H9 (cell line): ENCODE measurements around the gene CHPF. TPM values are rescaled to one million over a fixed set of nuclear protein-coding genes. Genes with fewer than 3 reads are reported as not detected.

Source experiments
- DNase-seq: peaks from one replicate; pipeline ENCODE4 v3.0.0-alpha.2; 2017
- H2AFZ ChIP-seq: one replicate; pipeline ENCODE4 v1.6.1; 2013; ENCODE audit warnings: mild to moderate bottlenecking, low read length, control low read depth, moderate library complexity
- H2AK5ac ChIP-seq: 2 replicates; pipeline ENCODE4 v1.6.1; 2013; ENCODE audit warnings: low read length, control low read depth, mixed read lengths; ENCODE audit not compliant: insufficient read length
- H2BK120ac ChIP-seq: one replicate; pipeline ENCODE4 v1.6.1; 2013; ENCODE audit warnings: low read depth, mild to moderate bottlenecking, low read length, control low read depth, inconsistent platforms; ENCODE audit not compliant: poor library complexity, severe bottlenecking
- H2BK12ac ChIP-seq: 2 replicates; pipeline ENCODE4 v1.6.1; 2013; ENCODE audit warnings: low read length, control low read depth, mixed read lengths, low read depth; ENCODE audit not compliant: insufficient read length
- H2BK15ac ChIP-seq: 2 replicates; pipeline ENCODE4 v1.6.1; 2013; ENCODE audit warnings: low read depth, low read length, control low read depth
- H2BK20ac ChIP-seq: one replicate; pipeline ENCODE4 v1.6.1; 2013; ENCODE audit warnings: low read depth, mild to moderate bottlenecking, low read length, control low read depth, inconsistent platforms; ENCODE audit not compliant: poor library complexity, severe bottlenecking
- H2BK5ac ChIP-seq: 2 replicates; pipeline ENCODE4 v1.6.1; 2013; ENCODE audit warnings: low read length, control low read depth, mixed read lengths; ENCODE audit not compliant: insufficient read length
- H3K14ac ChIP-seq: 2 replicates; pipeline ENCODE4 v1.6.1; 2013; ENCODE audit warnings: low read length, control low read depth; ENCODE audit not compliant: insufficient read depth
- H3K18ac ChIP-seq: 2 replicates; pipeline ENCODE4 v1.6.1; 2013; ENCODE audit warnings: low read depth, mild to moderate bottlenecking, mixed read lengths, low read length, control low read depth; ENCODE audit not compliant: insufficient read length
- H3K23ac ChIP-seq: 2 replicates; pipeline ENCODE4 v1.6.1; 2013; ENCODE audit warnings: low read length, control low read depth, mixed read lengths, low read depth; ENCODE audit not compliant: insufficient read length
- H3K23me2 ChIP-seq: 2 replicates; pipeline ENCODE4 v1.6.1; 2013; ENCODE audit warnings: low read depth, mild to moderate bottlenecking, mixed read lengths, low read length, control low read depth; ENCODE audit not compliant: insufficient read length, poor library complexity, severe bottlenecking
- H3K27ac ChIP-seq: 2 replicates; pipeline ENCODE4 v1.5.1; 2013; ENCODE audit warnings: low read length, control low read depth, mixed read lengths, low read depth; ENCODE audit not compliant: insufficient read length
- H3K27me3 ChIP-seq: 2 replicates; pipeline ENCODE4 v1.6.1; 2013; ENCODE audit warnings: low read length, control low read depth, inconsistent platforms; ENCODE audit not compliant: insufficient read depth
- H3K4ac ChIP-seq: 2 replicates; pipeline ENCODE4 v1.6.1; 2013; ENCODE audit warnings: low read depth, mild to moderate bottlenecking, control low read depth, inconsistent platforms, low read length, moderate library complexity
- H3K4me1 ChIP-seq: 2 replicates; pipeline ENCODE4 v1.6.1; 2013; ENCODE audit warnings: low read length, control low read depth, inconsistent platforms; ENCODE audit not compliant: insufficient read depth
- H3K4me2 ChIP-seq: 2 replicates; pipeline ENCODE4 v1.6.1; 2013; ENCODE audit warnings: low read length, control low read depth, mixed read lengths; ENCODE audit not compliant: insufficient read length, insufficient read depth
- H3K56ac ChIP-seq: 2 replicates; pipeline ENCODE4 v1.6.1; 2013; ENCODE audit warnings: low read depth, mild to moderate bottlenecking, mixed read lengths, low read length, control low read depth; ENCODE audit not compliant: insufficient read length
- H3K79me1 ChIP-seq: 2 replicates; pipeline ENCODE4 v1.6.1; 2013; ENCODE audit warnings: low read depth, mild to moderate bottlenecking, moderate library complexity, low read length, control low read depth, inconsistent platforms; ENCODE audit not compliant: insufficient read depth, poor library complexity, severe bottlenecking
- H3K79me2 ChIP-seq: 2 replicates; pipeline ENCODE4 v1.6.1; 2013; ENCODE audit warnings: low read length, control low read depth, inconsistent platforms; ENCODE audit not compliant: insufficient read depth
- H3K9ac ChIP-seq: 2 replicates; pipeline ENCODE4 v1.6.1; 2013; ENCODE audit warnings: low read length, control low read depth, mixed read lengths; ENCODE audit not compliant: insufficient read length; ENCODE audit errors: extremely low read depth
- H3K9me3 ChIP-seq: one replicate; pipeline ENCODE4 v1.6.1; 2013; ENCODE audit warnings: low read depth, low read length, inconsistent platforms; ENCODE audit not compliant: control insufficient read depth
- H3T11ph ChIP-seq: one replicate; pipeline ENCODE4 v1.6.1; 2013; ENCODE audit warnings: mild to moderate bottlenecking, low read length, control low read depth, inconsistent platforms
- H4K20me1 ChIP-seq: one replicate; pipeline ENCODE4 v1.6.1; 2013; ENCODE audit not compliant: control insufficient read depth, insufficient read length, insufficient read depth
- H4K5ac ChIP-seq: 2 replicates; pipeline ENCODE4 v1.6.1; 2013; ENCODE audit warnings: low read depth, mild to moderate bottlenecking, mixed read lengths, low read length, control low read depth; ENCODE audit not compliant: insufficient read length
- H4K8ac ChIP-seq: replicated peaks from 2 replicates; pipeline ENCODE4 v1.6.1; 2013; ENCODE audit warnings: low read length, control low read depth, mixed read lengths, low read depth; ENCODE audit not compliant: insufficient read length
- H4K91ac ChIP-seq: 2 replicates; pipeline ENCODE4 v1.6.1; 2013; ENCODE audit warnings: low read depth, mild to moderate bottlenecking, moderate library complexity, mixed read lengths, low read length, control low read depth; ENCODE audit not compliant: insufficient read length
- H3K27ac Mint-ChIP-seq, 3 experiments: 2 replicates in 2 of 3; 3 replicates in 1 of 3; pipeline ENCODE4 v1.8.0; 2020 to 2021; ENCODE audit warnings: mixed read lengths in 3 of 3, mild to moderate bottlenecking in 1 of 3, moderate library complexity in 1 of 3
- H3K27me3 Mint-ChIP-seq: 2 replicates; pipeline ENCODE4 v1.8.0; 2021; ENCODE audit warnings: low read depth, mild to moderate bottlenecking, moderate library complexity, mixed read lengths
- H3K36me3 Mint-ChIP-seq, 3 experiments: 2 replicates in 2 of 3; 3 replicates in 1 of 3; pipeline ENCODE4 v1.8.0; 2020 to 2021; ENCODE audit warnings: low read depth in 3 of 3, mixed read lengths in 3 of 3; ENCODE audit not compliant: insufficient read depth in 1 of 3
- H3K4me1 Mint-ChIP-seq, 2 experiments: 2 replicates each; pipeline ENCODE4 v1.8.0; 2020; ENCODE audit warnings: mixed read lengths in 2 of 2
- H3K4me3 Mint-ChIP-seq, 2 experiments: 2 replicates in 1 of 2; 3 replicates in 1 of 2; pipeline ENCODE4 v1.8.0; 2020 to 2021; ENCODE audit warnings: mild to moderate bottlenecking in 2 of 2, mixed read lengths in 2 of 2, moderate library complexity in 1 of 2
- H3K9me3 Mint-ChIP-seq, 2 experiments: 2 replicates in 1 of 2; 3 replicates in 1 of 2; pipeline ENCODE4 v1.8.0; 2020; ENCODE audit warnings: mild to moderate bottlenecking in 2 of 2, mixed read lengths in 2 of 2, moderate library complexity in 1 of 2
- CTCF ChIP-seq: fragments of 200-600 bp; sonication (generic); conservative IDR thresholded peaks from 3 replicates; pipeline ENCODE4 v1.8.0; 2021; ENCODE audit warnings: antibody characterized with exemption, mild to moderate bottlenecking
- WGBS: extraction: QIAGEN DNeasy Blood & Tissue Kit; methylation state at CpG from one replicate; pipeline ENCODE4 v1.1.7; 2013; ENCODE audit warnings: missing lambda C conversion rate, low lambda C conversion rate, mixed read lengths; ENCODE audit not compliant: insufficient read length; ENCODE audit errors: extremely low coverage; 5-methylcytosine and 5-hydroxymethylcytosine counted together
- total RNA-seq: library from RNA; stranded (reverse); gene quantifications from 2 replicates; pipeline ENCODE4 v1.2.1, GENCODE V29; 2021

Gene CHPF
- total RNA-seq, 1 experiment from 2014 or later = 46.5 TPM

DNA sequence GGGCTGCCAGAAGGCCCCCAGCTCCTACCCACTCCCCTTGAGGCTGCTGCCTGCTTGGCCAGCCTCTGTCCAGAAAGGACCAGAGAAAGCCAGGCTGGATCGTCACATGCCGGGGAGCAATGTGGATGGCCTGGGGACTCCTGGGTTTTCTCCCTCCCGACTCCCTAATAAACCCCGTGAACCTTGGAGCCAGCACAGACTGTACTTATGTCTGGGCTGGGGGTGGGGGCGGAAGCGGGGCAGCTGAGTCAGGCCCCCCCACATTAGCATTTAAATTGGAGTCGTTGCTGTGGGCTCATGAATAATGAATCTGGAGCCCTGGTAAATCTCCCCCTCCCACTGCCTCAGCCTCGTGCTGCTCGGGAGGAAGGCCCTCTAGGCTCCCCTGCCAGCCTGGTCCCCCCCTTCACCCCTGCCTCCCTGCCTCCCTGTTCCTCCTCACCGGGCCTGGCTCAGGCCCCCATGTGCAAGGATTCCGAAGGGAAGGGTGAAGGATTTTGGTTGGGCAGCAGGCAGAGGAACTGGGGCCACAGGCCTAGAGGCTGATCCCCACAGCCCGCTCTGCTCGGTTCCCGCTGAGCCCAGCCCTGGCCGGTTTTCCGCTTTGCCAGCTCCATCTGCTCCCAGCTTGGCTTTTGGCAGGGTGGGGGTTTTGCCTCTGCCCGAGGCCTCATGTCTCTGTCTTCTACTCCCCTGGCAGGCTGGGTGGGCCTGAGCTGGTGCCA lies 36.6 kb downstream of the CHPF start:
- no peak overlapping the region for H2AK5ac ChIP-seq
- peak; percentile 82 for DNase-seq
- H4K5ac ChIP-seq = no peak overlapping the region
- H3K4ac ChIP-seq = no peak overlapping the region
- peaks cover 4% of the 10 kb centered on the region for H3K23me2 ChIP-seq
- H3K36me3 Mint-ChIP-seq = peaks cover 16 to 19% (median 17%) of the 10 kb centered on the region in 3 experiments; a peak in 6 of 7 replicates
- no peak overlapping the region for H3K23ac ChIP-seq
- H2BK15ac ChIP-seq = no peak overlapping the region
- no peak overlapping the region for H4K8ac ChIP-seq
- H3K27ac ChIP-seq = peak overlapping the region; percentile 3
- H3K27ac Mint-ChIP-seq = peak overlapping the region; percentile 83 to 97 (median 95)
- H3K27me3 ChIP-seq = no peaks in the 10 kb centered on the region
- H3K79me2 ChIP-seq = no peaks in the 10 kb centered on the region
- H3K4me2 ChIP-seq = peak overlapping the region; percentile 3
- no peak for TF ChIP-seq CTCF
- H3K4me1 Mint-ChIP-seq = peaks cover 54 to 64% of the 10 kb centered on the region in 2 experiments
- H2BK5ac ChIP-seq = no peak overlapping the region
- H3K79me1 ChIP-seq = no peaks in the 10 kb centered on the region
- H3T11ph ChIP-seq = no peak overlapping the region
- no peak overlapping the region for H2AFZ ChIP-seq
- 0 out of 2 replicates have a peak overlapping the region, but pooled peaks have one; percentile 4 for H3K14ac ChIP-seq
- H2BK20ac ChIP-seq = no peak overlapping the region
- peaks cover 25% of the 10 kb centered on the region for H3K27me3 Mint-ChIP-seq
- H3K18ac ChIP-seq = peak overlapping the region; percentile 73
- H3K4me3 Mint-ChIP-seq = peak overlapping the region; percentile 19 to 56
- no peak overlapping the region for H2BK120ac ChIP-seq
- peaks cover 13% of the 10 kb centered on the region; the same call in 1 of the 2 replicates for H3K4me1 ChIP-seq
- WGBS = no CpG with 5 or more reads among the region's 17 CpGs
- no peak overlapping the region for H4K91ac ChIP-seq
- H4K20me1 ChIP-seq = no peaks in the 10 kb centered on the region
- no peaks in the 10 kb centered on the region; a peak in 2 of 5 replicates for H3K9me3 Mint-ChIP-seq
- H3K9ac ChIP-seq = no peak overlapping the region
- no peak overlapping the region for H2BK12ac ChIP-seq
- H3K56ac ChIP-seq = no peak overlapping the region
- no peaks in the 10 kb centered on the region for H3K9me3 ChIP-seq
